Measurements from ENCODE around the gene ZDHHC1. TPM values are rescaled to one million over a fixed set of nuclear protein-coding genes. Genes with fewer than 3 reads are reported as not detected.

ZDHHC1 gene
- polyA plus RNA-seq, 4 donors, result 13.2 to 16.8 (median 14.4) TPM

DNA sequence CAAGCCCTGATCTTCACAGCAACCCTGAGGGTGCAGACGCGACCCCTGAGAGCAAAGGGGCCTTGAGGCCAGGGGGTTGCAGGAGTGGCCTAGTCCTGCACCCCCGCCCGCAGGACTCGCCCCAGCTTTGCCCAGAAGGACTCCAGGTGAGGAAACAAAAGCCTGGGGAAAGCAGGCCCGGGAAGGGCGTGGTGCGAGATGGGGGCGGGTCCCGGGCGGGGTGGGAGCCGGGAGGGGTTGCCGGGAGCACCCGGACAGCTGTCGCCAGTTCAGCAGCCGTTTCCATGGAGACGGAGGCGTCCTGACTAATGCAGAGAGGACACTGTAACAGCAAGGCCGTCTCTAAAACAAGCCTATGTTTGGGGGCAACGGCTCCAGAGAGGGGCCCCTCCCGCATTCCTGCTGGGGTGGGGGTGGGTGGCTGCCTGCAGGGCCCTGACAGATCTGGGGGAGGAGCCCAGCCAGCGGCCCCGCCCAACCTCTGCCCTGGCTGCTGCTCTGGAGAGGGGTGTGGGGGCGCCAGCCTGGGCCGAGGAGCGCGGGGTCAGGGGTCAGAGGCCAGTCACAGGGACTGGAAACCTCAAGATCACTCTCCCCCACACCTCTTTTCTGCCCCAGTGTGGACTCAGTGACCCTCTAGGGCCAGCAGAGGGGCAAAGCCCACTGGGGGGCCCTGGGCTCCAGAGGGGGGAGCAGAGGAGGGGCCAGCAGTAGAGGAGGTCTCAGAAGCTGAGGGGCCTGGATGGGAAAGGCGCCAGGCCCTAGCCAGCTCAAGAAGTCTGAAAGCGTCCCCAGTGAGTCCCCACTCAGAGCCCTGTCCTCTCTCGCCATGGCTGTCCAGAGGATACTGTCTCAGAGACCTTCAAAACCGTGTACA lies 19.9 kb downstream of the ZDHHC1 start:
- peak in 2 of 4 donors; percentile 77 to 82 for DNase-seq (ENCODE audit: low read depth in 4 of 4, low spot score in 3 of 4)

DNA sequence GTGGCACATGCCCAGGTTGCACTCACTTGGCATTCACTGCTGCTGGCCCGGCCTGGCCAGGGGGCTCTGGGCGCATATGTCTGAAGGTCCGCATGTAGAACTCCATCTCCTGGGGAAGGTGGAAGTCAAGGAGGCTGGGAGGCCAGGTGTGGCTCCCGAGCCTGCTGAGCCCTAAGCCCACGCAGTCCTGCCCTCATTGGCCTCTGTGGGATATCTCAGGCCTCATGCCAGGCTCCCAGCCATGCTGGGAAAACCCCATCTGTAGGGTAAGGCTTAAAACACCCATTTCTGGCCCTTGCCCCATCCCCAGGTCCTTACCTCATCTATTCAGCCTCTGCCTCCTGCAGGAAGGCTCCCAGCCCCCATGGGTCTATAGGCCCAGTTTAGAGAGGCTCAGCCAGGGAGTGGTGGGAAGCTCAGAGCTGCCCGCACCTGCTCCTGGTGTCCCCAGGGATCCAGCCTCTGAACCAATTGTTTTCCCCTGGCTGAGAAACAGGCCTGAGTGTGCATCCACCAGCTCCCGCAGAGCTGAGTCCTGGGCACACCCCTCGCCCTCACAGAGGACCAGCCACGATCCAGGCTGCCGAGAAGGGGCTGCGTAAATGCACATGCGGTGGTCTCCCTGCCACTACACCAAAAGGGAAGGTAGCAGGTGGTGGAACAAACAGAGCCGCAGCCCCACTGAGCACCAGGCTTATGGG lies 20.7 kb downstream of the ZDHHC1 start:
- DNase-seq (ENCODE audit: low read depth in 4 of 4, low spot score in 3 of 4), result no peak

DNA sequence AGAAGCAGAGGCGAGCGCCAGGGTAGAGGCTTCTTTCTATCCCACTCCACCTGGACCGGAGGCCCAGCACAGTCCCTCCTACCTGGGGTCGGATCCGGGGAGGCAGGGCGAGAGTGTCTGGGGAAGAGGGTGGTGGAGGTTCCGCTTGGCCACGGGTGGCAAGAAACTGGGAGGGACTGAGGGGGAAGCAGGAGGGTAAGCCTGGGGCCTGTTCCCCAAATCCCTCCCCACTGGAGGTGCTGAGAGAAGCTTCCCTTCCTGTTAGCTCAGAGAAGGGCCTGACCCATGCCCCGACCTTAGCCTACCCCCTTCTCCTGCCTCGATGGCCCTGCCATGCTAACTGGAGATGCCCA lies 21.2 kb downstream of the ZDHHC1 start:
- no peak for DNase-seq (ENCODE audit: low read depth in 4 of 4, low spot score in 3 of 4)

GRCh38 chr16:67394155-67395104 lies 21.8 kb downstream of the ZDHHC1 start:
- DNase-seq (ENCODE audit: low read depth in 4 of 4, low spot score in 3 of 4), result no peak

GRCh38 chr16:67393788-67394154 lies 22.5 kb downstream of the ZDHHC1 start:
- DNase-seq (ENCODE audit: low read depth in 4 of 4, low spot score in 3 of 4), result no peak

DNA sequence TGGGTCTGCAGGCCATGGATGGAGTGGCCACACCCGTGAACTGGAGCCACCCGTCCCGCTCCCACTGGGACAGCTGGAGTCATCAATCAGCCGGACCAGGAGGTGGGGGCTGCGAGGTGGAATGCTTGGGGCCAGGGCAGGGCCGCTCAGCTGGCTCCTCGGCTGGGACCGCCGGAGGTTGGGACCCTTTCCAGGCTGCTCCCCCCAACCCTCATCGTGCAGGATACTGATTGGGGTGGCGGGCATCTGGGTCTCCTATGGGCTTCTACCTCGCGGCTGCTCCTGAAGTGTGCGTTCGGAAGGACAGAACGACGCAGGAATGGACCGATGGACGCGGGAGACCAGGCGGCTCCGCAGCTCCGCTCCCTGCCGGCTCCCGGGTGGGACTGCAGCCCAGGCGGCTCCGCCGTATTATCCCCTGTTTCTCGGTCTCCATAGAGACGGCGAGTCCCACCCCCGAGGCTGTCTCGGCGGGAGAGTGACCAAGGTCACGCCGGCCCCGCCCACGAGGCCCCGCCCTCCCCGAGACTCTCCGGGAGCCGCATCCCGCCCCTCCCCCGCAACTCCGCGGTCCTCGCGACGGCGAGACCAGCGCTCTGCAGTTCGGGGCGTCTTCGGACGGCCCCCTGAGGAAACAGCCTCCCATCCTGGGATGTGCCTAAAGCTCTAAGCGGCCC lies 23.0 kb downstream of the ZDHHC1 start, which contains the start of gene TPPP3:
TSS of gene TPPP3 (minus strand) at position 388 of the 677 bp plus-strand sequence. CDS start 2,387 bp downstream, outside the sequence.
- peak in 2 of 4 donors; percentile 76 to 84 for DNase-seq (ENCODE audit: low read depth in 4 of 4, low spot score in 3 of 4)

DNA sequence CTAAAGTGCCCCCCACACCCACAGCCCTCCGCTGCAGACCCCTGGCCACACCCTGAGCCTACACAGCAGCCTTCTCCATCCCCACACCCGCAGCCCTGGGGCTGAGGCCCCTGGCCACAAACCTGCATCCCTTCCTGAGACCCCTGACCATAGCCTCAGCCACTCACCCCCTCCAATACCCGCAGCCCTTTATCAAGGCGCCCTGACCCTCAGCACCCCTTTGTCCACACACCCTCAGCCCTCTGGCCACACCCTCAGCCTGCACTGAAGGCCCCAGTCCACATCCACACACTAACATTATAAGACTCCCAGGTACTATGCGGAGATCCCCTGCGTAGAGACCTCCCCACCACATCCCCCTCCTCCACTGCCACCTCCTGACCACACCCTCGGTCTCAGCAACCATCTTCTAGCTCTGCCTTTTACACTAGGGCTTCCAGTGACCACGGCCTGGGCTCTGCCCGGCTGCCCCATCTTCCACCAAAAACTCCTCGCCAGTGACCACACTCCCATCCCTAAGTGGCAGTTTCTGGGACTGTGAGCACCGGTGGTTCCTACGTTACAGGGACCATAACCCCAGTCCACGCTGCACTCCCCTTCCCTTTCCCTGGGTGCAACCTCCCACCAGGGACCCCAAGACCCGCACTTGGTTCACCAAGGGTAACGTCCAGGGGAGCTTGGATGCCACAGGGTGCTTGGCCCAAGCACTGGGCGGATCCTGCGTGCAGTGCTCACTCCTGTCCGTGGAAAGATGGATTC lies 23.8 kb downstream of the ZDHHC1 start:
- DNase-seq (ENCODE audit: low read depth in 4 of 4, low spot score in 3 of 4), result no peak

- DNase-seq (ENCODE audit: low read depth in 4 of 4, low spot score in 3 of 4), result no peak
These were observed 24.6 kb downstream of the ZDHHC1 start for GRCh38 chr16:67391424-67392300.

DNA sequence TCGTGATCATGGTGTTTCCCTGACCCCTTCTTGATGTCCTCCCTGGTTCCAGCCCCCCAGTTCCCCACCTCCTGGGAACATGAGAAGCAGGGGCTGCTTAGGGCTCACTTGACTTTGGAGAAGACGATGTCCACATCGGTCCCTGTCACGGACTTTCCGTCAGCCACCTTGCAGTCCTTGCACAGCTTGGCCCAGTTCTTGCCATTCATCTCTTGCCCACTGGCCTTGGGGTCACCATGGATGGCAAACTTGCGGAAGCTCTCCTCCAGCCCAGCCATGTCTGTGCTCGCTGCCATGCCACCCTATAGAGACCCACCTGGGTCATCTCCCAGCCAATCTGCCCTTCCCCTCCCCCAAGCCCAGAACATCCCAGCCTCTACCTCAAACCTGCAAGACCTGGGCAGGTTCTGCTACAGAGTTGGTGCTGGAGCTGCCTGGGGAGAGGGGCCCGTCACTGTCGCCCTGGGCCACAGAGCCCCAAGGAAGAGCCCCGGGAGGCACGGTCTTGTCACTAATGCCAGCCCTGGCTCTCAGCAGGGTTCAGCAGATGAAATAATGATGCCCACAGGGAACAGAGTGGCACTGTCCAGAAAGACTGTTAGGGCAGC lies 25.4 kb downstream of the ZDHHC1 start:
- no peak for DNase-seq (ENCODE audit: low read depth in 4 of 4, low spot score in 3 of 4)

DNA sequence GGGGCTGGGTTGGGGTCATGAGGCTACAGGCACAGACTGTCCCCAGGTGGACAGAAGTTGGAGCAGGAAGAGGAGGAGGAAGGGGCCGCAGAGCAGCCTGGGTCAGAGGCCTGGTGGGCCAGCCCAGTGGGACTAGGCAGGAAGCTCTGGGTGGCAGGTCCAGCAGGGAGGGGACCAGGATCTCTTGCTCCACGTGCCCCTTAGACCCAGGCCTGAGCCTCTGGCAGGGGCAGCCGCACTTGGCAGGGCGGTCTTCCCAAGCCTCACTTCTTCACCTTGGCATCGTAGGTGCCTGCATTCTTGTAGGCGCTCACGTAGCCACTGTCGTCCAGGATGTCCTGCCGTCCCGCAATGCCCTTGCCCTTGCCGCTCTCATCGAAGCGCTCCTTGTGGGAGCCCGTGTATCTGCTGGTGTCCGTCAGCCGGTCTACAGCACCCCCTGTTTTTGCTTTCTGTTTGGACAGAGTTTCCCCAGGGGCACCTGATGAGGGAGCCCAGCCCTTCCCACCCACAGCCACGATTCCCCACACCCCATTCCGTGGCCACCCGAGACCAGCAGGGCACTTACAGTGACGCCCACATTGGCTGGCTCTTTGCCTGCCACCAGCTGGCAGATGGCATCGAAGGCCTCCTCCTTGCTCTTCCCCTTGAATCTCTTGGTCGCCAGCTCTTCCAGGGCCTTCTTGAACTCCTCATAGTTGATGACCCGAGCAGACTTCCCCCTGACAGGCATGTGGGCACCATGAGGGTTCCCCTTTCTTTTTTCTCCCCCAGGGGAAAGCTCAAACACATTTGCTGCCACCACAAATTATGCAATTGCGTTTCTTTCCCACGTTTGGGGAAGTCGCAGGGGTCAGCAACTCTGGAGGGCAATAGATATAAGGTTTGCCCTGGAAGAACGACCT lies 26.1 kb downstream of the ZDHHC1 start:
- no peak for DNase-seq (ENCODE audit: low read depth in 4 of 4, low spot score in 3 of 4)

- no peak for DNase-seq (ENCODE audit: low read depth in 4 of 4, low spot score in 3 of 4)
These were observed 27.7 kb downstream of the ZDHHC1 start for GRCh38 chr16:67388591-67388990.

GRCh38 chr16:67388191-67388590 lies 28.1 kb downstream of the ZDHHC1 start:
- DNase-seq (ENCODE audit: low read depth in 4 of 4, low spot score in 3 of 4), result no peak

- DNase-seq (ENCODE audit: low read depth in 4 of 4, low spot score in 3 of 4), result no peak
These were observed 28.7 kb downstream of the ZDHHC1 start for GRCh38 chr16:67387479-67388079.

GRCh38 chr16:67386861-67387455 lies 29.3 kb downstream of the ZDHHC1 start:
- DNase-seq (ENCODE audit: low read depth in 4 of 4, low spot score in 3 of 4), result no peak

- no peak for DNase-seq (ENCODE audit: low read depth in 4 of 4, low spot score in 3 of 4)
These were observed 31.3 kb downstream of the ZDHHC1 start for GRCh38 chr16:67384778-67385510.

DNA sequence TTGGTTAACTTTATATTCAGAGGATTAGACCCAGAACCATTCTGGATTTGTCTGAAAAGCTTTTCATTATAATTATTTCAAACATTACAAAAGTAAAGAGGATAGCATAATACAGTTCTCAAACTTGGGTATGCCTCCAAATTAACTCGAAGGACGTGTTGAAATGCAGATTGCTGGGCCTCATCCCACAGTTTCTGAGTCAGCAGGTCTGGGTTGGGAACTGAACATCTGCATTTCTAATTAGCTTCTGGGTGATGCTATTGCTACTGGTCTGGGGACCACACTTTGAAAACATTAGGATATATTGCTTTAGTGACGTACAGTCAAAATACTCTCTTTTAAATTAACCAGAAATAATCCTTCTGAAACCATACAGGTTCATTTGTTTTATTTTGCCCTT lies 33.0 kb downstream of the ZDHHC1 start:
- DNase-seq (ENCODE audit: low read depth in 4 of 4, low spot score in 3 of 4), result no peak
